Upper lobe of left lung (tissue), 6 donors: ENCODE results near the gene C16orf95. TPM values are rescaled to one million over a fixed set of nuclear protein-coding genes. Genes with fewer than 3 reads are reported as not detected.

Experiments
- ATAC-seq, 2 donors: fragments of 200-7000 bp; cut with Tn5 transposase; one replicate each; pipeline ENCODE4 v1.9.1; 2022; ENCODE audit warnings: mild to moderate bottlenecking in 2 of 2, moderate library complexity in 2 of 2; ENCODE audit not compliant: low FRiP score in 2 of 2
- DNase-seq, 2 donors: peaks; one replicate each; pipeline ENCODE4 v3.0.0-alpha.2; 2019 to 2020
- H3K27ac ChIP-seq, 4 donors: fragments of 200-600 bp; sonication (generic); one replicate each; pipeline ENCODE4 v1.5.1; 2016 to 2019
- H3K27me3 ChIP-seq, 4 donors: fragments of 200-600 bp; sonication (generic); one replicate each; pipeline ENCODE4 v1.5.1; 2017 to 2019
- H3K36me3 ChIP-seq, 4 donors: fragments of 200-600 bp; sonication (generic); one replicate each; pipeline ENCODE4 v1.5.1; 2016 to 2019
- H3K4me1 ChIP-seq, 4 donors: fragments of 200-600 bp; sonication (generic); one replicate each; pipeline ENCODE4 v1.5.1; 2018 to 2019
- H3K4me3 ChIP-seq, 4 donors: fragments of 200-600 bp; sonication (generic); one replicate each; pipeline ENCODE4 v1.5.1; 2017 to 2019; ENCODE audit warnings: mild to moderate bottlenecking in 2 of 4, moderate library complexity in 1 of 4
- H3K9me3 ChIP-seq, 4 donors: fragments of 200-600 bp; sonication (generic); one replicate each; pipeline ENCODE4 v1.5.1; 2018 to 2019
- CTCF ChIP-seq, 6 experiments: fragments of 450-650 bp in 4 of 6; fragments of 200-600 bp in 2 of 6; sonication (generic) in 2 of 6; IDR thresholded peaks; one replicate each; pipeline ENCODE4 v1.5.1; 2016 to 2019; ENCODE audit warnings: antibody characterized with exemption in 6 of 6
- EP300 ChIP-seq, 4 donors: sonication (generic); formaldehyde crosslinking; IDR thresholded peaks; one replicate each; pipeline ENCODE4 v1.5.1; 2017; ENCODE audit warnings: antibody characterized with exemption in 4 of 4, control low read depth in 2 of 4
- POLR2A ChIP-seq, 4 donors: fragments of 450-650 bp; IDR thresholded peaks; one replicate each; pipeline ENCODE4 v1.5.1; 2016 to 2017; ENCODE audit warnings: antibody characterized with exemption in 4 of 4, mild to moderate bottlenecking in 2 of 4
- POLR2AphosphoS5 ChIP-seq, 2 donors: sonication (generic); formaldehyde crosslinking; IDR thresholded peaks; one replicate each; pipeline ENCODE4 v1.5.1; 2017; ENCODE audit warnings: antibody characterized with exemption in 2 of 2
- WGBS, 2 donors: methylation state at CpG; one replicate each; pipeline ENCODE4 v1.1.5; 2017 to 2018; 5-methylcytosine and 5-hydroxymethylcytosine counted together
- total RNA-seq, 6 donors: library from RNA; depleted of rRNA in 4 of 6; stranded (reverse); fragments of >200 nt in 4 of 6; gene quantifications; one replicate each; pipeline versions ENCODE4 v1.1.0 to v1.2.1, GENCODE V29; 2016 to 2021
- donor health status: DM: no; HTN: no; CAD: no; lungs with moderate emphysema.
- donor health status: DM: no; HTN: yes; CAD: no; lungs with severe emphysema.

Gene C16orf95
- total RNA-seq, 6 donors from 2014 or later, result 1.8 to 9.4 (median 3.4) TPM

DNA sequence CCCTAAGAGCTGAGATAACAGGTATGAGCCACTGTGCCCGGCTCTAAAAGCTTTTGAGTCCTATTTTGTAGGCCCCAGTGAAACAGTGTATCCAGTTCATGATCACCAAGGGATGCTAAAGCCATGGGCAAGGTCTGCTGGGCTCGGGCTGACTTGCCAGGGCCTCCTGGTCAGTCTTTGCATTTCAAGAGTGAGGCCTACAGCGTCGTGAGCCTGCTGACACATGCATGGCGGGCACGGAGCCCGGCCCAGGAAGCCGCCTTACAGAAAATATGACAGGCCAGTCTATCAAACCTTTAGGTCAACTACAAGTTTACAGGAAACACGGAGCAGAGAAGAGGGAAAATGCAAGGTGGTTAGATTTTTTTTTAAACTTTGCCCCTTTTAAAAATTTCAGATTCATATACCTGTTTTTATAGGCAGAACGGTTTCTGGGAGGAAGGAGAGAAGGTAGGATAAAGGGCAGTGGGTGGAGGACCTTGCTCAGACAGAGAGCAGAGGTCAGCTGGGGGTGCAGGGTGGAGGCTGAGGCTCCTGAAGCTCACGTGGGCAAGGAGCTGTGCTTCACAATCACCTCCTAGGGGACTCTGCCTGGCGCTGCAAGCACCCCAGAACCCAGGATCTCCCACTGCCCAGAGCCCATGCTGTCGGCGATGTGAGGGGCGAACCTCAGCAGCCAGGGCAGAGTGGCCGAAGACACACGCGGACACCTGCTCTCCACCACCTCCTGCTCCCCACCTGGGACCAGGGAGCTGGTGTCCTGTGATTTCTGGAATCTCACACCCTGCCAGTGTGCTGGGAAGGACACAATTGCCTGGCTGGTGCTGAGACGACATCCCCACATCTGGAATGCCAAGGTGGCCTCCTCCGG lies 21.3 kb downstream of the C16orf95 start:
- Histone ChIP-seq H3K9me3 (no peaks in the 10 kb centered on the region), H3K4me3 (no peak overlapping the region), H3K27me3 (no peaks in the 10 kb centered on the region), H3K4me1 (peaks cover 0 to 5% (median 0%) of the 10 kb centered on the region in 4 donors), H3K36me3 (no peaks in the 10 kb centered on the region), H3K27ac (no peak overlapping the region)
- 84 to 86% methylated on average over 16 to 20 of the region's 20 CpGs for WGBS, 2 donors
- ATAC-seq (no peak), DNase-seq (peak in 1 of 2 donors; percentile 37)
- TF ChIP-seq EP300 (IDR thresholded peaks at IDR 0.05) (no peak), CTCF (IDR thresholded peaks at IDR 0.05) (no peak), POLR2AphosphoS5 (IDR thresholded peaks at IDR 0.05) (no peak), POLR2A (IDR thresholded peaks at IDR 0.05) (no peak)

GRCh38 chr16:87295259-87295658 lies 21.9 kb downstream of the C16orf95 start:
- H3K4me1 ChIP-seq, result peaks cover 0 to 5% (median 0%) of the 10 kb centered on the region in 4 donors
- no peak for DNase-seq
- no peaks in the 10 kb centered on the region for H3K27me3 ChIP-seq
- H3K9me3 ChIP-seq, result no peaks in the 10 kb centered on the region
- 66 to 96% methylated on average over 2 to 4 of the region's 4 CpGs for WGBS, 2 donors
- no peaks in the 10 kb centered on the region for H3K36me3 ChIP-seq
- H3K27ac ChIP-seq, result no peak overlapping the region
- no peak overlapping the region for H3K4me3 ChIP-seq
- no peak for ATAC-seq
- TF ChIP-seq CTCF (IDR thresholded peaks at IDR 0.05) (no peak), EP300 (IDR thresholded peaks at IDR 0.05) (no peak), POLR2AphosphoS5 (IDR thresholded peaks at IDR 0.05) (no peak), POLR2A (IDR thresholded peaks at IDR 0.05) (no peak)

DNA sequence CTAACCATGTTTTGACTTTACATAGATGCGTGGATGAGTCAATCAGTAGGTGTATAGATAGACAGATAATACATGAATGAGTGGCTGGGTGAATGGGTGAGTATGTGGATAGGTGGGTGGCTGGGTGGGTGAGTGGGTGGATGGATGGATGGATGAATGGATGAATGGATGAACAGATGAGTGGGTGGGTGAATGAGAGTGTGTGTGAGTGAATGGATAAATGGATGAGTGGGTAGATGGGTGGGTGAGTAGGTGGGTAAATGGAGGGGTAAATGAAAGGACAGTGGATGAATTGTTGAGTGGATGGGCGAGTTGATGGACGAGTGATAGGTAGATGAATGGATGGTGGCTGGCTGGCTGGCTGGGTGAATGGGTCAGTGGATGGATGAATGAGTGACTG lies 23.2 kb downstream of the C16orf95 start:
- WGBS, 2 donors, result 91 to 94% methylated on average over 3 of the region's 3 CpGs
- Histone ChIP-seq H3K4me1 (peaks cover 0 to 5% (median 0%) of the 10 kb centered on the region in 4 donors), H3K4me3 (no peak overlapping the region), H3K27ac (no peak overlapping the region), H3K36me3 (no peaks in the 10 kb centered on the region), H3K27me3 (no peaks in the 10 kb centered on the region), H3K9me3 (no peaks in the 10 kb centered on the region)
- ATAC-seq (no peak), DNase-seq (no peak)
- TF ChIP-seq POLR2AphosphoS5 (IDR thresholded peaks at IDR 0.05) (no peak), CTCF (IDR thresholded peaks at IDR 0.05) (no peak), POLR2A (IDR thresholded peaks at IDR 0.05) (no peak), EP300 (IDR thresholded peaks at IDR 0.05) (no peak)

DNA sequence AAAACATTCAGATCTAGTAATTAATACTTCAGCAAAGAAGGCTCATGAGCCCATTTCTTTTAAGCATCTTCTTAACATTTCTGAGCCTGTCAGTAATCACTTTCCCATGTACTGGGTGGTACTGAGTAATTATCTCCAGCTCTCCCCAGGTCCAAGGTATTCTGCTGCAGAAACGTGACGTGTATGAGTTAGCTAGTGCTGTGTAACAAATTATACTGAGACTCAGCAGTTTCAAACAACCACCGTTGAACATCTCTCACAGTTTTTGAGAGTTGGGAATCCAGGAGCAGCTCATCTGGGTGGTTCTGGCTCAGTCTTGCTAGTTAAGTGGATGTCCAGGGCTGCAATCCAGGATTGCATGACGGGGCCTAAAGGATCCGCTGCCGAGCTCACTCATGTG lies 25.2 kb downstream of the C16orf95 start:
- Histone ChIP-seq H3K9me3 (no peaks in the 10 kb centered on the region), H3K4me1 (no peaks in the 10 kb centered on the region), H3K27ac (no peak overlapping the region), H3K27me3 (no peaks in the 10 kb centered on the region), H3K4me3 (no peak overlapping the region), H3K36me3 (no peaks in the 10 kb centered on the region)
- WGBS, 2 donors, result 88 to 95% methylated on average over 6 of the region's 6 CpGs
- ATAC-seq (no peak), DNase-seq (no peak)
- no peak for TF ChIP-seq EP300 (IDR thresholded peaks at IDR 0.05)
- no peak for TF ChIP-seq POLR2AphosphoS5 (IDR thresholded peaks at IDR 0.05)
- no peak for TF ChIP-seq CTCF (IDR thresholded peaks at IDR 0.05)
- no peak for TF ChIP-seq POLR2A (IDR thresholded peaks at IDR 0.05)
